SK-N-SH treated with all-trans-retinoic acid at 6 μM for 48 hours (cell line): ENCODE results near the gene FRYL.

Source experiments
- CSDC2 ChIP-seq: fragments of 250-450 bp; sonication (Bioruptor Pico); IDR thresholded peaks from 2 replicates; pipeline ENCODE4 v1.5.0; 2020; ENCODE audit warnings: mild to moderate bottlenecking, moderate library complexity
- ESRRG ChIP-seq: fragments of 250-450 bp; sonication (Bioruptor Pico); IDR thresholded peaks from 2 replicates; pipeline ENCODE4 v1.6.1; 2021; ENCODE audit warnings: mild to moderate bottlenecking
- PATZ1 ChIP-seq: fragments of 250-450 bp; sonication (Bioruptor Pico); IDR thresholded peaks from 2 replicates; pipeline ENCODE4 v1.8.0; 2020; ENCODE audit warnings: mild to moderate bottlenecking, moderate library complexity, borderline replicate concordance
- RARB ChIP-seq: fragments of 250-450 bp; sonication (Bioruptor Pico); IDR thresholded peaks from 2 replicates; pipeline ENCODE4 v1.8.0; 2021; ENCODE audit warnings: mild to moderate bottlenecking, moderate library complexity
- TOX ChIP-seq: fragments of 250-450 bp; sonication (Bioruptor Pico); IDR thresholded peaks from 2 replicates; pipeline ENCODE4 v1.8.0; 2021; ENCODE audit warnings: mild to moderate bottlenecking, moderate library complexity, borderline replicate concordance
- ZFP3 ChIP-seq: fragments of 250-450 bp; sonication (Bioruptor Pico); IDR thresholded peaks from 2 replicates; pipeline ENCODE4 v1.5.0; 2020; ENCODE audit warnings: mild to moderate bottlenecking, moderate library complexity
- ZNF70 ChIP-seq: fragments of 450-650 bp; formaldehyde crosslinking; IDR thresholded peaks from 2 replicates; pipeline ENCODE4 v1.5.0; 2020; ENCODE audit warnings: mild to moderate bottlenecking, moderate library complexity

- TF ChIP-seq ZFP3, result no peak
- TF ChIP-seq CSDC2 (CRISPR knock-in tag), result no peak
- TF ChIP-seq ESRRG (CRISPR knock-in tag), result no peak
- no peak for TF ChIP-seq ZNF70 (CRISPR knock-in tag)
- no peak for TF ChIP-seq TOX (CRISPR knock-in tag)
- no peak for TF ChIP-seq RARB (CRISPR knock-in tag)
- TF ChIP-seq PATZ1, result no peak
These were observed 215.9 kb downstream of the FRYL start for GRCh38 chr4:48564151-48564550.
